ENCODE results near the gene TREX2. TPM values are rescaled to one million over a fixed set of nuclear protein-coding genes. Genes with fewer than 3 reads are reported as not detected.

Gene TREX2
- polyA plus RNA-seq, 1 of the 3 experiments (the other 2 are of a cell fraction), result 0.76 TPM

DNA sequence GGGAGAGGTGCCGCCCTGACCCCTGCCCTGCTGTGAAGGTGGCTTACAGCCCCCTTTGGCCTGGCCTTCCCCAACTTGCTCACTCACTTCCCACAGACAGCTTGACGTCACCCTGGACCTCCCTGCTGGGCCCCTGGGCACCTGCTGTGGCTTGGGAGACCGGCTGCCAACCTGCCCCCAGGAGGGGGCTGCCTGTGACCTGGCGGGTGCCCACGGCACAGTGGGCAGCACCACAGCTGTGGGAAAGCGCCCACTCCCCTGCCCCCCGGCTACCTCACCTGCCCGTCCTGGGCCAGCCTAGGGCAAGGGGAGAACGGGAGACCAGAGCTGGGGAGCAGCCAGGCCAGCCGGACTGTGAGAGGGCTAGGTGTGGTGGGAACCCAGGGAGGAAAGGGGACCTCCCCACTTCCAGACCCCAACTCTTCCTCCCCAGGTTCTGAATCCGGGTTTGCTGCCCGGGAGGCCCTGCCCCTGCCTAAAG is 36.9 kb downstream of the TREX2 start:
- Histone ChIP-seq H3K27ac (ENCODE audit: low read depth in 2 of 2, low read length in 1 of 2) (no peak overlapping the region), H3K4me3 (ENCODE audit: low read depth in 2 of 2, low read length in 1 of 2) (no peak overlapping the region), H3F3A (replicated peaks; ENCODE audit: insufficient read depth) (no peaks in the 10 kb centered on the region), H2AFZ (ENCODE audit: low read depth) (no peak overlapping the region), H3K9me2 (no peaks in the 10 kb centered on the region), H3K36me3 (replicated peaks in 1 of 2; ENCODE audit: control insufficient read depth in 1 of 2, insufficient read depth in 2 of 2, low read length in 1 of 2) (no peaks in the 10 kb centered on the region), H4K20me1 (ENCODE audit: insufficient read depth) (no peaks in the 10 kb centered on the region), H3K4me2 (no peak overlapping the region), H3K4me1 (ENCODE audit: control insufficient read depth in 1 of 2, insufficient read depth in 2 of 2, low read depth in 1 of 2, low read length in 1 of 2) (peaks cover 0 to 7% of the 10 kb centered on the region in 2 experiments; a peak in 1 of 4 replicates), H3K27me3 (ENCODE audit: insufficient read depth) (peaks cover 52% of the 10 kb centered on the region), H3K79me2 (ENCODE audit: insufficient read depth) (no peaks in the 10 kb centered on the region), H3K9ac (no peak overlapping the region), H3K9me3 (no peaks in the 10 kb centered on the region)
- ChIA-PET POLR2A (no interaction called here), CTCF (interaction anchor here (1.6 kb wide), 1 partner anchor 9 kb away, joined by 4 read pairs; no protein-coding TSS in a partner anchor)
- 58% methylated on average over 4 of the region's 12 CpGs for WGBS (ENCODE audit: low lambda C conversion rate)
- DNase-seq, result no peak
- TF ChIP-seq SIN3A (IDR thresholded peaks at IDR 0.05; ENCODE audit: borderline replicate concordance, low read depth, low read length) (no peak), POLR2AphosphoS5 (IDR thresholded peaks at IDR 0.05; ENCODE audit: low read depth, low read length) (no peak), GATA2 (CRISPR knock-in tag; IDR thresholded peaks at IDR 0.05) (no peak), RCOR1 (IDR thresholded peaks at IDR 0.05; ENCODE audit: low read length) (no peak), MXI1 (IDR thresholded peaks at IDR 0.05; ENCODE audit: low read depth, low read length) (no peak), RXRA (IDR thresholded peaks at IDR 0.05; ENCODE audit: borderline replicate concordance, low read depth) (no peak), SMC3 (IDR thresholded peaks at IDR 0.05; ENCODE audit: low read depth, low read length) (no peak), JUND (IDR thresholded peaks at IDR 0.05) (no peak)
- TF ChIP-seq, protein P1, sequence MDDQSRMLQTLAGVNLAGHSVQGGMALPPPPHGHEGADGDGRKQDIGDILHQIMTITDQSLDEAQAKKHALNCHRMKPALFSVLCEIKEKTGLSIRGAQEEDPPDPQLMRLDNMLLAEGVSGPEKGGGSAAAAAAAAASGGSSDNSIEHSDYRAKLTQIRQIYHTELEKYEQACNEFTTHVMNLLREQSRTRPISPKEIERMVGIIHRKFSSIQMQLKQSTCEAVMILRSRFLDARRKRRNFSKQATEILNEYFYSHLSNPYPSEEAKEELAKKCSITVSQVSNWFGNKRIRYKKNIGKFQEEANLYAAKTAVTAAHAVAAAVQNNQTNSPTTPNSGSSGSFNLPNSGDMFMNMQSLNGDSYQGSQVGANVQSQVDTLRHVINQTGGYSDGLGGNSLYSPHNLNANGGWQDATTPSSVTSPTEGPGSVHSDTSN (IDR thresholded peaks at IDR 0.05), result no peak
- TF ChIP-seq, protein P2, sequence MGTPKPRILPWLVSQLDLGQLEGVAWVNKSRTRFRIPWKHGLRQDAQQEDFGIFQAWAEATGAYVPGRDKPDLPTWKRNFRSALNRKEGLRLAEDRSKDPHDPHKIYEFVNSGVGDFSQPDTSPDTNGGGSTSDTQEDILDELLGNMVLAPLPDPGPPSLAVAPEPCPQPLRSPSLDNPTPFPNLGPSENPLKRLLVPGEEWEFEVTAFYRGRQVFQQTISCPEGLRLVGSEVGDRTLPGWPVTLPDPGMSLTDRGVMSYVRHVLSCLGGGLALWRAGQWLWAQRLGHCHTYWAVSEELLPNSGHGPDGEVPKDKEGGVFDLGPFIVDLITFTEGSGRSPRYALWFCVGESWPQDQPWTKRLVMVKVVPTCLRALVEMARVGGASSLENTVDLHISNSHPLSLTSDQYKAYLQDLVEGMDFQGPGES (IDR thresholded peaks at IDR 0.05; ENCODE audit: low read depth, low read length), result no peak
- TF ChIP-seq, protein P3, sequence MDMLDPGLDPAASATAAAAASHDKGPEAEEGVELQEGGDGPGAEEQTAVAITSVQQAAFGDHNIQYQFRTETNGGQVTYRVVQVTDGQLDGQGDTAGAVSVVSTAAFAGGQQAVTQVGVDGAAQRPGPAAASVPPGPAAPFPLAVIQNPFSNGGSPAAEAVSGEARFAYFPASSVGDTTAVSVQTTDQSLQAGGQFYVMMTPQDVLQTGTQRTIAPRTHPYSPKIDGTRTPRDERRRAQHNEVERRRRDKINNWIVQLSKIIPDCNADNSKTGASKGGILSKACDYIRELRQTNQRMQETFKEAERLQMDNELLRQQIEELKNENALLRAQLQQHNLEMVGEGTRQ (IDR thresholded peaks at IDR 0.05; ENCODE audit: borderline replicate concordance, low read depth, low read length), result no peak
- TF ChIP-seq, protein P4, sequence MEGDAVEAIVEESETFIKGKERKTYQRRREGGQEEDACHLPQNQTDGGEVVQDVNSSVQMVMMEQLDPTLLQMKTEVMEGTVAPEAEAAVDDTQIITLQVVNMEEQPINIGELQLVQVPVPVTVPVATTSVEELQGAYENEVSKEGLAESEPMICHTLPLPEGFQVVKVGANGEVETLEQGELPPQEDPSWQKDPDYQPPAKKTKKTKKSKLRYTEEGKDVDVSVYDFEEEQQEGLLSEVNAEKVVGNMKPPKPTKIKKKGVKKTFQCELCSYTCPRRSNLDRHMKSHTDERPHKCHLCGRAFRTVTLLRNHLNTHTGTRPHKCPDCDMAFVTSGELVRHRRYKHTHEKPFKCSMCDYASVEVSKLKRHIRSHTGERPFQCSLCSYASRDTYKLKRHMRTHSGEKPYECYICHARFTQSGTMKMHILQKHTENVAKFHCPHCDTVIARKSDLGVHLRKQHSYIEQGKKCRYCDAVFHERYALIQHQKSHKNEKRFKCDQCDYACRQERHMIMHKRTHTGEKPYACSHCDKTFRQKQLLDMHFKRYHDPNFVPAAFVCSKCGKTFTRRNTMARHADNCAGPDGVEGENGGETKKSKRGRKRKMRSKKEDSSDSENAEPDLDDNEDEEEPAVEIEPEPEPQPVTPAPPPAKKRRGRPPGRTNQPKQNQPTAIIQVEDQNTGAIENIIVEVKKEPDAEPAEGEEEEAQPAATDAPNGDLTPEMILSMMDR (IDR thresholded peaks at IDR 0.05), result no peak
